IMR-90 (cell line): Measurements from ENCODE around the gene NCK1. TPM values are rescaled to one million over a fixed set of nuclear protein-coding genes. Genes with fewer than 3 reads are reported as not detected.

Source experiments
- ATAC-seq: fragments of 200-7000 bp; cut with Tn5 transposase; 2 replicates; pipeline ENCODE4 v1.9.1; 2020; ENCODE audit warnings: low read depth, mild to moderate bottlenecking, moderate library complexity
- BruUV-seq: library from RNA; stranded (reverse); fragments of 400-500 nt; replicated peaks from 2 replicates; lab custom pipeline; 2021; lab: Mats Ljungman, UMichigan
- CTCF ChIA-PET: fragments of 300-600 bp; formaldehyde crosslinking; extraction: SDS; loops from one replicate; lab custom pipeline; 2021; ENCODE audit warnings: antibody characterized with exemption; lab: Yijun Ruan, JAX
- POLR2A ChIA-PET: fragments of 300-600 bp; sonication (Branson Sonifier 250); formaldehyde crosslinking; loops from one replicate; lab custom pipeline; 2022; ENCODE audit warnings: antibody characterized with exemption; ENCODE audit not compliant: unreplicated experiment; lab: Charles Lee
- DNase-seq: peaks from one replicate; pipeline ENCODE4 v3.0.0; 2013
- H2AFZ ChIP-seq: replicated peaks from 2 replicates; pipeline ENCODE3; 2013; ENCODE audit warnings: low read length, mild to moderate bottlenecking; ENCODE audit not compliant: poor library complexity
- H2AK5ac ChIP-seq: 2 replicates; pipeline ENCODE4 v1.6.1; 2013; ENCODE audit warnings: low read depth, low read length, inconsistent platforms
- H2AK9ac ChIP-seq: replicated peaks from 2 replicates; pipeline ENCODE3; 2013; ENCODE audit warnings: mild to moderate bottlenecking, low read depth, low read length, moderate library complexity; ENCODE audit not compliant: poor library complexity
- H2BK120ac ChIP-seq: 2 replicates; pipeline ENCODE4 v1.6.1; 2013; ENCODE audit warnings: low read depth, low read length, inconsistent platforms
- H2BK15ac ChIP-seq: 3 replicates; pipeline ENCODE4 v1.6.1; 2013; ENCODE audit warnings: low read depth, low read length, inconsistent platforms
- H2BK20ac ChIP-seq: 2 replicates; pipeline ENCODE4 v1.6.1; 2013; ENCODE audit warnings: low read depth, mild to moderate bottlenecking, inconsistent platforms, low read length, moderate library complexity
- H2BK5ac ChIP-seq: 2 replicates; pipeline ENCODE4 v1.6.1; 2013; ENCODE audit warnings: mild to moderate bottlenecking, low read depth, low read length, inconsistent platforms; ENCODE audit not compliant: poor library complexity, severe bottlenecking
- H3K14ac ChIP-seq: replicated peaks from 2 replicates; pipeline ENCODE4 v1.6.1; 2013; ENCODE audit warnings: low read depth, low read length, inconsistent platforms
- H3K18ac ChIP-seq: 2 replicates; pipeline ENCODE4 v1.6.1; 2013; ENCODE audit warnings: low read depth, low read length, control low read depth
- H3K23ac ChIP-seq: 2 replicates; pipeline ENCODE4 v1.6.1; 2013; ENCODE audit warnings: low read depth, low read length, inconsistent platforms
- H3K27ac ChIP-seq: 2 replicates; pipeline ENCODE4 v1.5.1; 2013; ENCODE audit warnings: mild to moderate bottlenecking, control low read depth, low read length; ENCODE audit not compliant: insufficient read depth
- H3K27me3 ChIP-seq: 2 replicates; pipeline ENCODE4 v1.6.1; 2013; ENCODE audit warnings: low read length; ENCODE audit not compliant: control insufficient read depth, insufficient read depth
- H3K36me3 ChIP-seq: 2 replicates; pipeline ENCODE4 v1.6.1; 2013; ENCODE audit warnings: low read length, mixed read lengths; ENCODE audit not compliant: control insufficient read depth, insufficient read depth
- H3K4ac ChIP-seq: 2 replicates; pipeline ENCODE4 v1.6.1; 2013; ENCODE audit warnings: low read depth, low read length, inconsistent platforms
- H3K4me1 ChIP-seq: 2 replicates; pipeline ENCODE4 v1.6.1; 2013; ENCODE audit warnings: low read length, mixed read lengths; ENCODE audit not compliant: control insufficient read depth, insufficient read depth
- H3K4me2 ChIP-seq: 2 replicates; pipeline ENCODE4 v1.6.1; 2013; ENCODE audit warnings: low read depth, mild to moderate bottlenecking, control low read depth, low read length, moderate library complexity
- H3K4me3 ChIP-seq: 2 replicates; pipeline ENCODE4 v1.5.1; 2013; ENCODE audit warnings: low read depth, mild to moderate bottlenecking, control low read depth, low read length, moderate library complexity; ENCODE audit not compliant: insufficient read depth
- H3K56ac ChIP-seq: 2 replicates; pipeline ENCODE4 v1.6.1; 2013; ENCODE audit warnings: low read length, inconsistent platforms; ENCODE audit not compliant: insufficient read depth; ENCODE audit errors: extremely low read depth
- H3K79me1 ChIP-seq, 2 experiments: 2 replicates each; pipeline ENCODE4 v1.6.1; 2013; ENCODE audit warnings: low read length in 2 of 2, inconsistent platforms in 1 of 2, low read depth in 1 of 2
- H3K9ac ChIP-seq: 2 replicates; pipeline ENCODE4 v1.6.1; 2013; ENCODE audit warnings: low read depth, low read length, control low read depth
- H3K9me1 ChIP-seq: 2 replicates; pipeline ENCODE4 v1.6.1; 2013; ENCODE audit warnings: low read length, inconsistent platforms; ENCODE audit not compliant: insufficient read depth
- H3K9me3 ChIP-seq: 2 replicates; pipeline ENCODE4 v1.6.1; 2013; ENCODE audit warnings: low read length; ENCODE audit not compliant: control insufficient read depth, insufficient read depth
- H4K20me1 ChIP-seq: 2 replicates; pipeline ENCODE4 v1.6.1; 2013; ENCODE audit warnings: low read length, inconsistent platforms; ENCODE audit not compliant: insufficient read depth
- H4K5ac ChIP-seq: 2 replicates; pipeline ENCODE4 v1.6.1; 2013; ENCODE audit warnings: mild to moderate bottlenecking, low read depth, low read length, control low read depth
- H4K8ac ChIP-seq, 2 experiments: 2 replicates each; pipeline ENCODE4 v1.6.1; 2013; ENCODE audit warnings: low read depth in 2 of 2, low read length in 2 of 2, control low read depth in 1 of 2, inconsistent platforms in 1 of 2
- H4K91ac ChIP-seq: 2 replicates; pipeline ENCODE4 v1.6.1; 2013; ENCODE audit warnings: low read depth, low read length, inconsistent platforms; ENCODE audit not compliant: insufficient read depth
- MXI1 ChIP-seq: IDR thresholded peaks from 2 replicates; pipeline ENCODE4 v1.6.1; 2012; ENCODE audit warnings: low read depth, mild to moderate bottlenecking, low read length, moderate library complexity, borderline replicate concordance
- POLR2A ChIP-seq: IDR thresholded peaks from 2 replicates; pipeline ENCODE4 v1.6.1; 2012; ENCODE audit warnings: mild to moderate bottlenecking, low read depth, low read length
- dilution Hi-C: fragments of 300-500 bp; cut with HindIII; formaldehyde crosslinking; loops from one replicate; pipeline ENCODE4 v1.14.3; 2018; ENCODE audit warnings: low sequenced_read_pairs; ENCODE audit not compliant: unreplicated experiment
- in situ Hi-C: fragments of 300-500 bp; cut with MboI; formaldehyde crosslinking; loops from 3 replicates; pipeline ENCODE4 v1.14.3; 2019; ENCODE audit warnings: low sequenced_read_pairs, inconsistent platforms, mixed read lengths
- intact Hi-C: fragments of 100-400 bp; cut with micrococcal nuclease; formaldehyde crosslinking; loops from 2 replicates; pipeline ENCODE4 v1.10.0; 2022
- polyA plus RNA-seq, 3 experiments: library from polyadenylated mRNA; depleted of rRNA; stranded (reverse); fragments of >200 nt; gene quantifications; 2 replicates each; pipeline ENCODE4 v1.2.3, GENCODE V29; 2012; ENCODE audit warnings: low replicate concordance in 1 of 3
- total RNA-seq: library from RNA; depleted of rRNA; stranded (reverse); fragments of >200 nt; gene quantifications from 2 replicates; pipeline ENCODE4 v1.2.3, GENCODE V29; 2012
- TF ChIP-seq, protein P1 (sequence below): conservative IDR thresholded peaks from 2 replicates; pipeline ENCODE4 v1.5.1; 2012; ENCODE audit warnings: mild to moderate bottlenecking, low read depth, low read length, improper control_type of control experiment

The NCK1 gene
- total and polyA plus RNA-seq, 2 of the 4 experiments (the other 2 are of a cell fraction), result 23.7 to 24.3 TPM

DNA sequence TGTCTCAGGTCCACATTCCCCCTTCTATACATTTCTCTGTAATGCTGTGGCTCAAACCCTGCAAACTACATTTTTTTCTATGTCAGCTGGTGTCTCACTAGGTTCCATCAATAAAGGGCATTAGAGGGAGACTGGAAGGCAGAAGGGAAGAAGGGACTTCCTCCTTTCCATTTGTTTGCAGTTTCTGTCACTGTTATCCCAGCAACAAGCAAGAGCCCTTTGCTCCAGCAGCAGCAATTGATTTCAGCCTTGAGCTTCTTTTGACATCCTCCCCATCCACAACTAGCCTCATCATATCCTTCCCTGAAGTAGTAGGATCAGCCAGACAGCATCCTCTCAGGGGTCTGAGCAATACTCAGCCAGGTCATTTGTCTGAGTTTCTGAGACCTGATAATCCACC, 5.3 kb upstream of the NCK1 start:
- in situ Hi-C loops (no loop called here), dilution Hi-C loops (no loop called here), intact Hi-C loops (no loop called here)
- no peak overlapping the region for H3K27ac ChIP-seq
- peaks cover 7% of the 10 kb centered on the region for H3K4me1 ChIP-seq
- H3K9ac ChIP-seq, result no peak overlapping the region
- no peak overlapping the region for H4K5ac ChIP-seq
- no peak overlapping the region for H2BK15ac ChIP-seq
- H3K36me3 ChIP-seq, result peaks cover 6% of the 10 kb centered on the region; the same call in 1 of the 2 replicates
- CTCF ChIA-PET, result no interaction called here
- H3K56ac ChIP-seq, result no peak overlapping the region
- H3K27me3 ChIP-seq, result no peaks in the 10 kb centered on the region
- TF ChIP-seq POLR2A (no peak), MXI1 (no peak)
- TF ChIP-seq, protein P1, sequence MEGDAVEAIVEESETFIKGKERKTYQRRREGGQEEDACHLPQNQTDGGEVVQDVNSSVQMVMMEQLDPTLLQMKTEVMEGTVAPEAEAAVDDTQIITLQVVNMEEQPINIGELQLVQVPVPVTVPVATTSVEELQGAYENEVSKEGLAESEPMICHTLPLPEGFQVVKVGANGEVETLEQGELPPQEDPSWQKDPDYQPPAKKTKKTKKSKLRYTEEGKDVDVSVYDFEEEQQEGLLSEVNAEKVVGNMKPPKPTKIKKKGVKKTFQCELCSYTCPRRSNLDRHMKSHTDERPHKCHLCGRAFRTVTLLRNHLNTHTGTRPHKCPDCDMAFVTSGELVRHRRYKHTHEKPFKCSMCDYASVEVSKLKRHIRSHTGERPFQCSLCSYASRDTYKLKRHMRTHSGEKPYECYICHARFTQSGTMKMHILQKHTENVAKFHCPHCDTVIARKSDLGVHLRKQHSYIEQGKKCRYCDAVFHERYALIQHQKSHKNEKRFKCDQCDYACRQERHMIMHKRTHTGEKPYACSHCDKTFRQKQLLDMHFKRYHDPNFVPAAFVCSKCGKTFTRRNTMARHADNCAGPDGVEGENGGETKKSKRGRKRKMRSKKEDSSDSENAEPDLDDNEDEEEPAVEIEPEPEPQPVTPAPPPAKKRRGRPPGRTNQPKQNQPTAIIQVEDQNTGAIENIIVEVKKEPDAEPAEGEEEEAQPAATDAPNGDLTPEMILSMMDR, result no peak
- peaks cover 9% of the 10 kb centered on the region for H3K9me1 ChIP-seq
- no peak overlapping the region; the same call in 1 of the 2 replicates for H3K23ac ChIP-seq
- H3K18ac ChIP-seq, result no peak overlapping the region
- peaks cover 37 to 53% of the 10 kb centered on the region in 2 experiments for H3K79me1 ChIP-seq
- H3K14ac ChIP-seq, result no peak overlapping the region
- H2BK5ac ChIP-seq, result no peak overlapping the region
- no peak overlapping the region for H2AFZ ChIP-seq
- H4K20me1 ChIP-seq, result no peaks in the 10 kb centered on the region
- H2AK5ac ChIP-seq, result no peak overlapping the region
- DNase-seq (no peak), ATAC-seq (no peak)
- no peak overlapping the region for H4K91ac ChIP-seq
- POLR2A ChIA-PET, result no interaction called here
- H2BK120ac ChIP-seq, result no peak overlapping the region
- no peak overlapping the region for H4K8ac ChIP-seq
- no peak overlapping the region for H2BK20ac ChIP-seq
- no peak overlapping the region for H3K4ac ChIP-seq
- H3K4me2 ChIP-seq, result no peak overlapping the region
- H3K9me3 ChIP-seq, result no peaks in the 10 kb centered on the region
- H2AK9ac ChIP-seq, result no peak overlapping the region
- no peak overlapping the region for H3K4me3 ChIP-seq
- BruUV-seq, result no TSS peak
